Heart left ventricle (tissue), 16 donors: ENCODE results near the gene KCNG2. TPM values are rescaled to one million over a fixed set of nuclear protein-coding genes. Genes with fewer than 3 reads are reported as not detected.

ENCODE experiments used
- ATAC-seq, 4 donors: fragments of 200-7000 bp; cut with Tn5 transposase; one replicate each; pipeline ENCODE4 v1.9.1; 2020 to 2022; ENCODE audit warnings: moderate library complexity in 4 of 4, mild to moderate bottlenecking in 3 of 4, moderate number of reproducible peaks in 1 of 4
- DNase-seq, 5 donors: peaks; one replicate each; pipeline ENCODE4 v3.0.0-alpha.2; 2020
- H3K27ac ChIP-seq, 12 donors: fragments of 200-600 bp; sonication (generic) in 4 of 12; one replicate each; pipeline versions ENCODE4 v1.5.0 to v1.8.0; 2016 to 2022; ENCODE audit warnings: mild to moderate bottlenecking in 2 of 12
- H3K27me3 ChIP-seq, 9 donors: fragments of 200-600 bp; sonication (generic) in 2 of 9; one replicate each; pipeline versions ENCODE4 v1.5.1 to v1.8.0; 2016 to 2022; ENCODE audit warnings: mild to moderate bottlenecking in 3 of 9
- H3K36me3 ChIP-seq, 9 donors: fragments of 200-600 bp; sonication (generic) in 2 of 9; one replicate each; pipeline versions ENCODE4 v1.5.0 to v1.8.0; 2018 to 2022; ENCODE audit warnings: mild to moderate bottlenecking in 2 of 9
- H3K4me1 ChIP-seq, 12 donors: fragments of 200-600 bp; sonication (generic) in 4 of 12; one replicate each; pipeline versions ENCODE4 v1.5.0 to v1.8.0; 2016 to 2022; ENCODE audit warnings: mild to moderate bottlenecking in 3 of 12
- H3K4me3 ChIP-seq, 12 donors: fragments of 200-600 bp; sonication (generic) in 4 of 12; one replicate each; pipeline versions ENCODE4 v1.5.0 to v1.8.0; 2017 to 2022; ENCODE audit warnings: mild to moderate bottlenecking in 9 of 12, moderate library complexity in 4 of 12
- H3K9me3 ChIP-seq, 12 donors: fragments of 200-600 bp; sonication (generic) in 4 of 12; one replicate each; pipeline versions ENCODE4 v1.5.0 to v1.8.0; 2016 to 2022; ENCODE audit warnings: mild to moderate bottlenecking in 1 of 12
- CTCF ChIP-seq, 12 donors: fragments of 200-600 bp; sonication (generic) in 4 of 12; IDR thresholded peaks; one replicate each; pipeline versions ENCODE4 v1.5.0 to v1.8.0; 2018 to 2022; ENCODE audit warnings: antibody characterized with exemption in 12 of 12, mild to moderate bottlenecking in 5 of 12
- POLR2A ChIP-seq, 2 donors: fragments of 450-650 bp; IDR thresholded peaks; one replicate each; pipeline ENCODE4 v1.6.1; 2017; ENCODE audit warnings: antibody characterized with exemption in 2 of 2, mild to moderate bottlenecking in 2 of 2, moderate library complexity in 2 of 2
- WGBS, 4 donors: extraction: QIAGEN DNeasy Blood & Tissue Kit in 2 of 4; methylation state at CpG; one replicate each; pipeline versions ENCODE4 v1.1.5 to v1.1.7; 2013 to 2018; 5-methylcytosine and 5-hydroxymethylcytosine counted together
- intact Hi-C, 10 donors: fragments of 100-400 bp; cut with DNase I; formaldehyde crosslinking; loops; one replicate each; pipeline versions ENCODE4 v1.11.1 to v1.14.2; 2022
- polyA plus RNA-seq, 2 donors: library from polyadenylated mRNA; stranded (reverse); fragments of 200-250 nt; gene quantifications; one replicate each; pipeline ENCODE4 v1.2.3, GENCODE V29; 2013
- total RNA-seq, 9 donors: library from RNA; depleted of rRNA in 2 of 9; stranded (reverse); fragments of >200 nt in 2 of 9; fragmentation: NEBNext Ultra II Directional in 3 of 9; extraction: Animal tissue kit (Norgen Biotek cat#: 25700) in 3 of 9; gene quantifications; one replicate each; pipeline versions ENCODE4 v1.1.0 to v1.2.4, GENCODE V29; 2016 to 2023
- donor health status: ischemic (EF 13 %, LVEDD 7.1; RV severe dilation, severe dysfunction).
- donor health status: healthy with polysubstance abuse.
- donor health status: DM: no; HTN: yes; CAD: no.
- donor health status: DM: no; HTN: no; CAD: no.
- donor health status: ischemic (EF 25% LVEDD 6.9; RV normal size, moderate dysfunction).
- donor health status: ischemic (EF 25% LVEDD 5.7; RV mildly dilated, moderate dysfunction).
- donor health status: healthy.
- donor health status: DM: yes; HTN: yes; CAD: no.
- donor health status: ischemic (EF 35%, LVEDD 5.7; RV mildly dilated, moderate dysfunction).
- donor health status: nonischemic (EF 11% LVEDD 7.7; RV severe dilation, severe dysfunction).
- donor health status: DM: yes; HTN: yes; CAD: no.
- donor health status: PGD.
- donor health status: ischemic (EF 29% LVEDD 5.4; RV normal size, mild dysfunction).
- donor health status: nonischemic (EF 23%, LVEDD 6.1; RV moderate dilation, normal function).

Gene KCNG2
- total and polyA plus RNA-seq, 11 donors = 0.07 to 1.5 (median 0.18) TPM; not detected in 8

GRCh38 chr18:79789901-79790890 is 7.5 kb upstream of the KCNG2 start:
- peaks cover 0 to 37% (median 8%) of the 10 kb centered on the region in 12 donors for H3K4me1 ChIP-seq
- H3K4me3 ChIP-seq = no peak overlapping the region
- DNase-seq (peak in 1 of 5 donors; percentile 24), ATAC-seq (no peak)
- WGBS, 4 donors = 79 to 82% (median 80%) methylated on average over 45 to 46 of the region's 46 CpGs
- no peak for TF ChIP-seq CTCF (IDR thresholded peaks at IDR 0.05)
- no peak for TF ChIP-seq POLR2A (IDR thresholded peaks at IDR 0.05)
- H3K27me3 ChIP-seq = peaks cover 26 to 76% (median 38%) of the 10 kb centered on the region in 9 donors
- H3K36me3 ChIP-seq = no peaks in the 10 kb centered on the region
- H3K9me3 ChIP-seq = no peaks in the 10 kb centered on the region
- no peak overlapping the region for H3K27ac ChIP-seq
- intact Hi-C loops = loop anchor here in 1 of 10 donors (10.0 kb wide), 1 partner anchor 185 kb away; no protein-coding TSS in a partner anchor

- ATAC-seq (peak; percentile 59 to 82 (median 73)), DNase-seq (peak in 4 of 5 donors; percentile 35 to 62 (median 50))
- no peaks in the 10 kb centered on the region for H3K9me3 ChIP-seq
- intact Hi-C loops = loop anchor here in 1 of 10 donors (10.0 kb wide), 1 partner anchor 184 kb away; no protein-coding TSS in a partner anchor
- WGBS, 4 donors = 26 to 33% (median 30%) methylated on average over 21 of the region's 21 CpGs
- H3K4me3 ChIP-seq = peak overlapping the region in 5 of 12 donors; percentile 1 to 18 (median 7)
- TF ChIP-seq CTCF (IDR thresholded peaks at IDR 0.05) (no peak), POLR2A (IDR thresholded peaks at IDR 0.05) (no peak)
- H3K4me1 ChIP-seq = peaks cover 0 to 37% (median 8%) of the 10 kb centered on the region in 12 donors
- H3K27me3 ChIP-seq = peaks cover 25 to 65% (median 38%) of the 10 kb centered on the region in 9 donors
- no peaks in the 10 kb centered on the region for H3K36me3 ChIP-seq
- peak overlapping the region in 1 of 12 donors; percentile 63 for H3K27ac ChIP-seq
Measured at GRCh38 chr18:79790996-79791972, 6.5 kb upstream of the KCNG2 start.

GRCh38 chr18:79792096-79792987 is 5.4 kb upstream of the KCNG2 start:
- Histone ChIP-seq H3K27me3 (peaks cover 15 to 62% (median 39%) of the 10 kb centered on the region in 9 donors), H3K27ac (peak overlapping the region in 1 of 12 donors; percentile 63), H3K4me1 (peaks cover 0 to 42% (median 8%) of the 10 kb centered on the region in 12 donors), H3K4me3 (peak overlapping the region in 4 of 12 donors; percentile 1 to 18 (median 5)), H3K9me3 (no peaks in the 10 kb centered on the region), H3K36me3 (no peaks in the 10 kb centered on the region)
- ATAC-seq = no peak
- TF ChIP-seq CTCF (IDR thresholded peaks at IDR 0.05) (no peak), POLR2A (IDR thresholded peaks at IDR 0.05) (no peak)
- intact Hi-C loops = loop anchor here in 1 of 10 donors (10.0 kb wide), 1 partner anchor 182 kb away; no protein-coding TSS in a partner anchor
- DNase-seq = peak in 1 of 5 donors; percentile 26
- 77 to 82% (median 78%) methylated on average over 46 of the region's 46 CpGs for WGBS, 4 donors
